Coronary artery (tissue), 2 donors: ENCODE results near the gene ZDHHC13.

ENCODE experiments used
- DNase-seq: peaks from one replicate; pipeline ENCODE4 v3.0.0-alpha.2; 2017; ENCODE audit warnings: low spot score
- H3K27ac ChIP-seq, 2 donors: fragments of 200-600 bp; sonication (generic); one replicate each; pipeline ENCODE4 v1.5.1; 2016 to 2019
- H3K4me3 ChIP-seq: fragments of 200-600 bp; sonication (generic); 2 replicates; pipeline ENCODE4 v1.5.1; 2016; ENCODE audit warnings: mild to moderate bottlenecking, moderate library complexity
- CTCF ChIP-seq: fragments of 200-600 bp; sonication (generic); IDR thresholded peaks from one replicate; pipeline ENCODE4 v1.5.1; 2019; ENCODE audit warnings: antibody characterized with exemption

Gene ZDHHC13

GRCh38 chr11:19194620-19195308 is 77.8 kb downstream of the ZDHHC13 start:
- H3K4me3 ChIP-seq = no peak overlapping the region
- TF ChIP-seq CTCF = no peak
- no peak for DNase-seq
- no peak overlapping the region for H3K27ac ChIP-seq

- no peak for TF ChIP-seq CTCF
- Histone ChIP-seq H3K4me3 (no peak overlapping the region), H3K27ac (no peak overlapping the region)
- no peak for DNase-seq
These were observed 79.5 kb downstream of the ZDHHC13 start for GRCh38 chr11:19196432-19196831.

- no peak for DNase-seq
These were observed 82.1 kb downstream of the ZDHHC13 start for GRCh38 chr11:19199048-19199447.

GRCh38 chr11:19199771-19200170 is 82.8 kb downstream of the ZDHHC13 start:
- DNase-seq = no peak
- TF ChIP-seq CTCF = no peak
- H3K4me3 ChIP-seq = no peak overlapping the region
- no peak overlapping the region for H3K27ac ChIP-seq

More at GRCh38 chr11:19199048-19199447, 82.1 kb downstream of the ZDHHC13 start:
- no peak overlapping the region for H3K27ac ChIP-seq
- H3K4me3 ChIP-seq = no peak overlapping the region
- TF ChIP-seq CTCF = no peak

- Histone ChIP-seq H3K4me3 (no peak overlapping the region), H3K27ac (no peak overlapping the region)
- TF ChIP-seq CTCF = no peak
- no peak for DNase-seq
These were observed 83.6 kb downstream of the ZDHHC13 start for GRCh38 chr11:19200410-19201201.

DNA sequence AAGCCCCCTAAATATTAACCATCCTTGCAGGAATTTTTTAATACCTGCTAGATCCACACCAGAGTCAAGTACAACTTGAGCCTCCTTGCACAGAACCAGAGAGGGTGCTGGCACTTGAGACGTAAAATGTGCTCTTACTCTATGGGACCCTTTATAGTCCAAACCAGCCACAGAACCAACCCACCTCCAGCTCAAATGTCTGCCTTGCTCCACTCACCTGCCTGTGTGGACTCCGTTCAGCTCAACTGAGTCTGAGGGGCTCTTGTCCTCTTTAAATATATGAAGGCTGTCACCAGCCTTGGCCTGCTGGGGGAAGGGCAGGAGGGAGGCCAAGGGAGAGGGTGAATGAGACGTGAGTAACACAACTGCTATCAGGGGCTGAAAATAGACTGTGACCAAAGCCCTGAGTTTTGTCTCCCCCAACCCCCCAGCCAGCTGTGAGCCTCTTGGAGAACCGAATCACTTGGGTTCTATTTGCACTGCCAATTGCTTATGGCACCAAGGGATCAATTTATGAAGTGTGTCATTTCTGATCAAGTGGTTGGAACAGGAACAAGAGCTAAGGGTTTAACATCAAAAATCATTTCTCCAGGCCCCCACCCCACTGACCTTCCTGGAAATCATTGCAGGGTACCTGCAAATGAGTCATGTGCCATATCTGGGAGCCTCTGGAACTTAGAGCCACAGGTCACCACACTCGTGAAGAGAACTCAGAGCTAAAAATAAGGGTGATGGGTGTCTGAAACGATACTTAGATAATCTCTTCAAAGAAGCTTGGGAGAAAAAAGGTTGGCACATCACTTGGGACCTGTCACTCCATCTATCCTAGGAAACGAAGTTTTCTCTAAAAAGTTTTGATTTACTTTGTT is 85.0 kb downstream of the ZDHHC13 start, which contains the start of gene CSRP3:
Gene CSRP3, minus strand, starts transcription at position 247 of the 869 bp plus-strand sequence. CDS start 9,535 bp downstream, outside the sequence.
- no peak within 1 kb of the TSS for H3K27ac ChIP-seq
- no peak for DNase-seq

More for the DNA sequence above, 85.0 kb downstream of the ZDHHC13 start, which contains the start of gene CSRP3:
- H3K4me3 ChIP-seq = no peak within 1 kb of the TSS
- TF ChIP-seq CTCF = no peak
